IMR-90 (cell line): ENCODE data around the gene CALHM1. TPM values are rescaled to one million over a fixed set of nuclear protein-coding genes. Genes with fewer than 3 reads are reported as not detected.

Source experiments
- ATAC-seq: fragments of 200-7000 bp; cut with Tn5 transposase; 2 replicates; pipeline ENCODE4 v1.9.1; 2020; ENCODE audit warnings: low read depth, mild to moderate bottlenecking, moderate library complexity
- BruUV-seq: library from RNA; stranded (reverse); fragments of 400-500 nt; replicated peaks from 2 replicates; lab custom pipeline; 2021; lab: Mats Ljungman, UMichigan
- CTCF ChIA-PET: fragments of 300-600 bp; formaldehyde crosslinking; extraction: SDS; loops from one replicate; lab custom pipeline; 2021; ENCODE audit warnings: antibody characterized with exemption; lab: Yijun Ruan, JAX
- POLR2A ChIA-PET: fragments of 300-600 bp; sonication (Branson Sonifier 250); formaldehyde crosslinking; loops from one replicate; lab custom pipeline; 2022; ENCODE audit warnings: antibody characterized with exemption; ENCODE audit not compliant: unreplicated experiment; lab: Charles Lee
- DNase-seq: peaks from one replicate; pipeline ENCODE4 v3.0.0; 2013
- H2AFZ ChIP-seq: replicated peaks from 2 replicates; pipeline ENCODE3; 2013; ENCODE audit warnings: low read length, mild to moderate bottlenecking; ENCODE audit not compliant: poor library complexity
- H2AK5ac ChIP-seq: 2 replicates; pipeline ENCODE4 v1.6.1; 2013; ENCODE audit warnings: low read depth, low read length, inconsistent platforms
- H2AK9ac ChIP-seq: replicated peaks from 2 replicates; pipeline ENCODE3; 2013; ENCODE audit warnings: mild to moderate bottlenecking, low read depth, low read length, moderate library complexity; ENCODE audit not compliant: poor library complexity
- H2BK120ac ChIP-seq: 2 replicates; pipeline ENCODE4 v1.6.1; 2013; ENCODE audit warnings: low read depth, low read length, inconsistent platforms
- H2BK15ac ChIP-seq: 3 replicates; pipeline ENCODE4 v1.6.1; 2013; ENCODE audit warnings: low read depth, low read length, inconsistent platforms
- H2BK20ac ChIP-seq: 2 replicates; pipeline ENCODE4 v1.6.1; 2013; ENCODE audit warnings: low read depth, mild to moderate bottlenecking, inconsistent platforms, low read length, moderate library complexity
- H2BK5ac ChIP-seq: 2 replicates; pipeline ENCODE4 v1.6.1; 2013; ENCODE audit warnings: mild to moderate bottlenecking, low read depth, low read length, inconsistent platforms; ENCODE audit not compliant: poor library complexity, severe bottlenecking
- H3K14ac ChIP-seq: replicated peaks from 2 replicates; pipeline ENCODE4 v1.6.1; 2013; ENCODE audit warnings: low read depth, low read length, inconsistent platforms
- H3K18ac ChIP-seq: 2 replicates; pipeline ENCODE4 v1.6.1; 2013; ENCODE audit warnings: low read depth, low read length, control low read depth
- H3K23ac ChIP-seq: 2 replicates; pipeline ENCODE4 v1.6.1; 2013; ENCODE audit warnings: low read depth, low read length, inconsistent platforms
- H3K27ac ChIP-seq: 2 replicates; pipeline ENCODE4 v1.5.1; 2013; ENCODE audit warnings: mild to moderate bottlenecking, control low read depth, low read length; ENCODE audit not compliant: insufficient read depth
- H3K27me3 ChIP-seq: 2 replicates; pipeline ENCODE4 v1.6.1; 2013; ENCODE audit warnings: low read length; ENCODE audit not compliant: control insufficient read depth, insufficient read depth
- H3K36me3 ChIP-seq: 2 replicates; pipeline ENCODE4 v1.6.1; 2013; ENCODE audit warnings: low read length, mixed read lengths; ENCODE audit not compliant: control insufficient read depth, insufficient read depth
- H3K4ac ChIP-seq: 2 replicates; pipeline ENCODE4 v1.6.1; 2013; ENCODE audit warnings: low read depth, low read length, inconsistent platforms
- H3K4me1 ChIP-seq: 2 replicates; pipeline ENCODE4 v1.6.1; 2013; ENCODE audit warnings: low read length, mixed read lengths; ENCODE audit not compliant: control insufficient read depth, insufficient read depth
- H3K4me2 ChIP-seq: 2 replicates; pipeline ENCODE4 v1.6.1; 2013; ENCODE audit warnings: low read depth, mild to moderate bottlenecking, control low read depth, low read length, moderate library complexity
- H3K4me3 ChIP-seq: 2 replicates; pipeline ENCODE4 v1.5.1; 2013; ENCODE audit warnings: low read depth, mild to moderate bottlenecking, control low read depth, low read length, moderate library complexity; ENCODE audit not compliant: insufficient read depth
- H3K56ac ChIP-seq: 2 replicates; pipeline ENCODE4 v1.6.1; 2013; ENCODE audit warnings: low read length, inconsistent platforms; ENCODE audit not compliant: insufficient read depth; ENCODE audit errors: extremely low read depth
- H3K79me1 ChIP-seq, 2 experiments: 2 replicates each; pipeline ENCODE4 v1.6.1; 2013; ENCODE audit warnings: low read length in 2 of 2, inconsistent platforms in 1 of 2, low read depth in 1 of 2
- H3K9ac ChIP-seq: 2 replicates; pipeline ENCODE4 v1.6.1; 2013; ENCODE audit warnings: low read depth, low read length, control low read depth
- H3K9me1 ChIP-seq: 2 replicates; pipeline ENCODE4 v1.6.1; 2013; ENCODE audit warnings: low read length, inconsistent platforms; ENCODE audit not compliant: insufficient read depth
- H3K9me3 ChIP-seq: 2 replicates; pipeline ENCODE4 v1.6.1; 2013; ENCODE audit warnings: low read length; ENCODE audit not compliant: control insufficient read depth, insufficient read depth
- H4K20me1 ChIP-seq: 2 replicates; pipeline ENCODE4 v1.6.1; 2013; ENCODE audit warnings: low read length, inconsistent platforms; ENCODE audit not compliant: insufficient read depth
- H4K5ac ChIP-seq: 2 replicates; pipeline ENCODE4 v1.6.1; 2013; ENCODE audit warnings: mild to moderate bottlenecking, low read depth, low read length, control low read depth
- H4K8ac ChIP-seq, 2 experiments: 2 replicates each; pipeline ENCODE4 v1.6.1; 2013; ENCODE audit warnings: low read depth in 2 of 2, low read length in 2 of 2, control low read depth in 1 of 2, inconsistent platforms in 1 of 2
- H4K91ac ChIP-seq: 2 replicates; pipeline ENCODE4 v1.6.1; 2013; ENCODE audit warnings: low read depth, low read length, inconsistent platforms; ENCODE audit not compliant: insufficient read depth
- CEBPB ChIP-seq: IDR thresholded peaks from 2 replicates; pipeline ENCODE4 v1.6.1; 2012; ENCODE audit warnings: low read depth, low read length, improper control_type of control experiment
- CHD1 ChIP-seq: IDR thresholded peaks from 2 replicates; pipeline ENCODE4 v1.6.1; 2012; ENCODE audit warnings: low read depth, low read length, improper control_type of control experiment
- CTCF ChIP-seq: conservative IDR thresholded peaks from 2 replicates; pipeline ENCODE4 v1.5.1; 2012; ENCODE audit warnings: mild to moderate bottlenecking, low read depth, low read length, improper control_type of control experiment
- ELK1 ChIP-seq: fragments of 150-350 bp; IDR thresholded peaks from 2 replicates; pipeline ENCODE4 v1.6.1; 2016; ENCODE audit warnings: low read depth, mild to moderate bottlenecking, low read length, moderate library complexity, borderline replicate concordance
- FOS ChIP-seq: fragments of 150-350 bp; IDR thresholded peaks from 2 replicates; pipeline ENCODE4 v1.6.1; 2016; ENCODE audit warnings: low read depth, low read length
- MAFK ChIP-seq: IDR thresholded peaks from 2 replicates; pipeline ENCODE4 v1.6.1; 2012; ENCODE audit warnings: low read depth, low read length, improper control_type of control experiment
- MAZ ChIP-seq: IDR thresholded peaks from 2 replicates; pipeline ENCODE4 v1.6.1; 2012; ENCODE audit warnings: low read depth, mild to moderate bottlenecking, low read length, improper control_type of control experiment, moderate library complexity, borderline replicate concordance
- MXI1 ChIP-seq: IDR thresholded peaks from 2 replicates; pipeline ENCODE4 v1.6.1; 2012; ENCODE audit warnings: low read depth, mild to moderate bottlenecking, low read length, moderate library complexity, borderline replicate concordance
- POLR2A ChIP-seq: IDR thresholded peaks from 2 replicates; pipeline ENCODE4 v1.6.1; 2012; ENCODE audit warnings: mild to moderate bottlenecking, low read depth, low read length
- RCOR1 ChIP-seq: IDR thresholded peaks from 2 replicates; pipeline ENCODE4 v1.6.1; 2012; ENCODE audit warnings: mild to moderate bottlenecking, low read length, improper control_type of control experiment; ENCODE audit not compliant: insufficient replicate concordance
- WGBS, 2 experiments: methylation state at CpG; one replicate each; pipeline versions ENCODE4 v1.1.5 to v1.1.7; 2013; ENCODE audit warnings: missing lambda C conversion rate in 2 of 2; ENCODE audit not compliant: insufficient read length in 1 of 2; ENCODE audit errors: extremely low coverage in 2 of 2; 5-methylcytosine and 5-hydroxymethylcytosine counted together
- dilution Hi-C: fragments of 300-500 bp; cut with HindIII; formaldehyde crosslinking; loops from one replicate; pipeline ENCODE4 v1.14.3; 2018; ENCODE audit warnings: low sequenced_read_pairs; ENCODE audit not compliant: unreplicated experiment
- in situ Hi-C: fragments of 300-500 bp; cut with MboI; formaldehyde crosslinking; loops from 3 replicates; pipeline ENCODE4 v1.14.3; 2019; ENCODE audit warnings: low sequenced_read_pairs, inconsistent platforms, mixed read lengths
- intact Hi-C: fragments of 100-400 bp; cut with micrococcal nuclease; formaldehyde crosslinking; loops from 2 replicates; pipeline ENCODE4 v1.10.0; 2022
- polyA plus RNA-seq, 3 experiments: library from polyadenylated mRNA; depleted of rRNA; stranded (reverse); fragments of >200 nt; gene quantifications; 2 replicates each; pipeline ENCODE4 v1.2.3, GENCODE V29; 2012; ENCODE audit warnings: low replicate concordance in 1 of 3
- total RNA-seq: library from RNA; depleted of rRNA; stranded (reverse); fragments of >200 nt; gene quantifications from 2 replicates; pipeline ENCODE4 v1.2.3, GENCODE V29; 2012

Gene CALHM1
- total and polyA plus RNA-seq, 2 of the 4 experiments (the other 2 are of a cell fraction) = not detected

GRCh38 chr10:103455235-103455634, 3.5 kb downstream of the CALHM1 start:
- peaks cover 12% of the 10 kb centered on the region for H3K27me3 ChIP-seq
- H2BK120ac ChIP-seq = no peak overlapping the region
- no peaks in the 10 kb centered on the region for H4K20me1 ChIP-seq
- no peak overlapping the region for H2BK5ac ChIP-seq
- no peak overlapping the region for H3K4me2 ChIP-seq
- intact Hi-C loops (no loop called here), in situ Hi-C loops (no loop called here), dilution Hi-C loops (no loop called here)
- H4K5ac ChIP-seq = no peak overlapping the region
- no peak overlapping the region for H4K91ac ChIP-seq
- H4K8ac ChIP-seq = no peak overlapping the region
- peaks cover 11% of the 10 kb centered on the region; the same call in 1 of the 2 replicates for H3K4me1 ChIP-seq
- peaks cover 0 to 12% of the 10 kb centered on the region in 2 experiments; a peak in 1 of 4 replicates for H3K79me1 ChIP-seq
- H2BK20ac ChIP-seq = no peak overlapping the region
- peak overlapping the region; percentile 61 for H2AK9ac ChIP-seq
- H2AFZ ChIP-seq = no peak overlapping the region
- TF ChIP-seq ELK1 = no peak
- no peak for TF ChIP-seq CHD1
- TF ChIP-seq MXI1 = no peak
- TF ChIP-seq MAFK = no peak
- no peak for TF ChIP-seq CEBPB
- no peak for TF ChIP-seq FOS
- no peak for TF ChIP-seq RCOR1
- TF ChIP-seq CTCF = no peak
- TF ChIP-seq MAZ = no peak
- no peak for TF ChIP-seq POLR2A
- H3K9me3 ChIP-seq = no peaks in the 10 kb centered on the region
- ATAC-seq (no peak), DNase-seq (no peak)
- CTCF ChIA-PET = no interaction called here
- POLR2A ChIA-PET = no interaction called here
- H3K36me3 ChIP-seq = no peaks in the 10 kb centered on the region
- no peak overlapping the region for H3K27ac ChIP-seq
- peaks cover 8% of the 10 kb centered on the region for H3K9me1 ChIP-seq
- no peak overlapping the region for H3K23ac ChIP-seq
- BruUV-seq = no TSS peak
- H3K56ac ChIP-seq = no peak overlapping the region
- no peak overlapping the region for H3K18ac ChIP-seq
- H2BK15ac ChIP-seq = no peak overlapping the region
- H3K4me3 ChIP-seq = no peak overlapping the region
- no peak overlapping the region for H3K14ac ChIP-seq
- H2AK5ac ChIP-seq = no peak overlapping the region
- WGBS, 2 experiments = 83% methylated on average over 19 of the region's 25 CpGs; no CpG with 5 or more reads in 1 of the 2 experiments
- H3K9ac ChIP-seq = no peak overlapping the region
- no peak overlapping the region for H3K4ac ChIP-seq
